SU-DHL-6 (cell line): ENCODE data around the gene SLC12A5.

Experiments used
- H2AFZ ChIP-seq: fragments of 200-600 bp; sonication (generic); 2 replicates; pipeline ENCODE4 v1.6.1; 2014; ENCODE audit warnings: low read depth, mild to moderate bottlenecking, moderate library complexity, mixed read lengths, antibody characterized with exemption, low read length; ENCODE audit not compliant: severe bottlenecking
- H3F3A ChIP-seq: fragments of 200-600 bp; shearing (Covaris generic); 2 replicates; pipeline ENCODE4 v1.6.0; 2016; ENCODE audit warnings: antibody characterized with exemption, mild to moderate bottlenecking; ENCODE audit not compliant: insufficient read depth
- H3K27ac ChIP-seq: fragments of 200-600 bp; sonication (generic); 2 replicates; pipeline ENCODE4 v1.5.1; 2016; ENCODE audit warnings: low read depth, mild to moderate bottlenecking, low read length, moderate library complexity, mixed read lengths
- H3K27me3 ChIP-seq: fragments of 200-600 bp; sonication (generic), shearing (Covaris generic); 2 replicates; pipeline ENCODE4 v1.6.0; 2014; ENCODE audit warnings: mild to moderate bottlenecking, low read length
- H3K36me3 ChIP-seq: fragments of 200-600 bp; sonication (generic); 2 replicates; pipeline ENCODE4 v1.6.1; 2014; ENCODE audit warnings: mild to moderate bottlenecking, low read length, mixed read lengths
- H3K4me2 ChIP-seq: fragments of 300-600, 200-600 bp; shearing (Covaris generic), sonication (generic); 2 replicates; pipeline ENCODE4 v1.6.0; 2014; ENCODE audit warnings: low read length, low read depth, mild to moderate bottlenecking; ENCODE audit not compliant: poor library complexity, severe bottlenecking
- H3K4me3 ChIP-seq: fragments of 200-600 bp; sonication (generic); 2 replicates; pipeline ENCODE4 v1.5.1; 2014; ENCODE audit warnings: antibody characterized with exemption, low read length, mild to moderate bottlenecking, mixed read lengths; ENCODE audit not compliant: insufficient read depth, poor library complexity, severe bottlenecking
- H3K79me2 ChIP-seq: fragments of 200-600 bp; sonication (generic); 2 replicates; pipeline ENCODE4 v1.6.1; 2014; ENCODE audit warnings: mild to moderate bottlenecking, low read length, moderate library complexity; ENCODE audit not compliant: insufficient read depth
- H3K9ac ChIP-seq: fragments of 200-600 bp; sonication (generic); 2 replicates; pipeline ENCODE4 v1.7.0; 2014; ENCODE audit warnings: mild to moderate bottlenecking, low read length
- H3K9me2 ChIP-seq: fragments of 200-600 bp; sonication (generic); replicated peaks from 2 replicates; pipeline ENCODE4 v1.6.1; 2014; ENCODE audit warnings: low read length; ENCODE audit not compliant: insufficient read depth
- H3K9me3 ChIP-seq: fragments of 200-600 bp; sonication (generic); 2 replicates; pipeline ENCODE4 v1.6.1; 2014; ENCODE audit warnings: low read length, mixed read lengths; ENCODE audit not compliant: insufficient read depth
- H4K20me1 ChIP-seq: fragments of 200-600 bp; sonication (generic); 2 replicates; pipeline ENCODE4 v1.6.1; 2014; ENCODE audit warnings: low read depth, mild to moderate bottlenecking, antibody characterized with exemption, low read length, moderate library complexity, mixed read lengths
- CTCF ChIP-seq: fragments of 200-600 bp; sonication (generic); IDR thresholded peaks from one replicate; pipeline ENCODE4 v1.5.1; 2017; ENCODE audit warnings: antibody characterized with exemption, mild to moderate bottlenecking, low read length, moderate library complexity; ENCODE audit not compliant: insufficient read depth, poor library complexity, severe bottlenecking
- EZH2phosphoT487 ChIP-seq: fragments of 200-600 bp; sonication (generic), shearing (Covaris generic); conservative IDR thresholded peaks from 2 replicates; pipeline ENCODE4 v1.6.1; 2018; ENCODE audit warnings: mild to moderate bottlenecking, antibody characterized with exemption, low read length, moderate library complexity, mixed read lengths

SLC12A5 gene

GRCh38 chr20:46049815-46050214 lies 20.8 kb downstream of the SLC12A5 start:
- no peak for TF ChIP-seq CTCF
- no peak for TF ChIP-seq EZH2phosphoT487
- H3K27ac ChIP-seq: no peak overlapping the region
- H4K20me1 ChIP-seq: no peaks in the 10 kb centered on the region
- no peaks in the 10 kb centered on the region for H3F3A ChIP-seq
- H3K79me2 ChIP-seq: no peaks in the 10 kb centered on the region
- H3K4me2 ChIP-seq: no peak overlapping the region
- no peaks in the 10 kb centered on the region for H3K9me2 ChIP-seq
- H3K9ac ChIP-seq: no peak overlapping the region
- no peak overlapping the region for H3K4me3 ChIP-seq
- H3K27me3 ChIP-seq: no peaks in the 10 kb centered on the region; the same call in 1 of the 2 replicates
- H2AFZ ChIP-seq: no peak overlapping the region
- no peaks in the 10 kb centered on the region for H3K9me3 ChIP-seq
- H3K36me3 ChIP-seq: no peaks in the 10 kb centered on the region

- no peaks in the 10 kb centered on the region for H3K9me3 ChIP-seq
- H3K36me3 ChIP-seq: no peaks in the 10 kb centered on the region
- no peak overlapping the region for H3K9ac ChIP-seq
- no peak overlapping the region for H2AFZ ChIP-seq
- H3K4me3 ChIP-seq: no peak overlapping the region
- no peaks in the 10 kb centered on the region for H3K9me2 ChIP-seq
- no peak overlapping the region for H3K4me2 ChIP-seq
- H3K79me2 ChIP-seq: no peaks in the 10 kb centered on the region
- no peaks in the 10 kb centered on the region for H3F3A ChIP-seq
- TF ChIP-seq CTCF: no peak
- TF ChIP-seq EZH2phosphoT487: no peak
- no peak overlapping the region for H3K27ac ChIP-seq
- H4K20me1 ChIP-seq: no peaks in the 10 kb centered on the region
- no peaks in the 10 kb centered on the region for H3K27me3 ChIP-seq
Measured at GRCh38 chr20:46050444-46050843, 21.4 kb downstream of the SLC12A5 start.

GRCh38 chr20:46050885-46051284 lies 21.9 kb downstream of the SLC12A5 start:
- no peaks in the 10 kb centered on the region for H3K9me3 ChIP-seq
- H3F3A ChIP-seq: no peaks in the 10 kb centered on the region
- no peaks in the 10 kb centered on the region for H3K27me3 ChIP-seq
- no peaks in the 10 kb centered on the region for H4K20me1 ChIP-seq
- H3K79me2 ChIP-seq: no peaks in the 10 kb centered on the region
- no peaks in the 10 kb centered on the region for H3K9me2 ChIP-seq
- no peak for TF ChIP-seq EZH2phosphoT487
- no peak for TF ChIP-seq CTCF
- no peak overlapping the region for H3K27ac ChIP-seq
- no peak overlapping the region for H2AFZ ChIP-seq
- H3K36me3 ChIP-seq: no peaks in the 10 kb centered on the region
- H3K4me2 ChIP-seq: no peak overlapping the region
- H3K9ac ChIP-seq: no peak overlapping the region
- H3K4me3 ChIP-seq: no peak overlapping the region
